ELF-1 (cell line): Measurements from ENCODE around the gene PDHX.
"Not testable (repeated sequence)": the region's sequence is repeated elsewhere in the genome, so short reads cannot be mapped to it uniquely, and the experiment has no call there.

Source experiments
- DNase-seq: peaks from one replicate; pipeline ENCODE4 v3.0.0-alpha.2; 2016; ENCODE audit warnings: low read depth, low spot score

The PDHX gene

DNA sequence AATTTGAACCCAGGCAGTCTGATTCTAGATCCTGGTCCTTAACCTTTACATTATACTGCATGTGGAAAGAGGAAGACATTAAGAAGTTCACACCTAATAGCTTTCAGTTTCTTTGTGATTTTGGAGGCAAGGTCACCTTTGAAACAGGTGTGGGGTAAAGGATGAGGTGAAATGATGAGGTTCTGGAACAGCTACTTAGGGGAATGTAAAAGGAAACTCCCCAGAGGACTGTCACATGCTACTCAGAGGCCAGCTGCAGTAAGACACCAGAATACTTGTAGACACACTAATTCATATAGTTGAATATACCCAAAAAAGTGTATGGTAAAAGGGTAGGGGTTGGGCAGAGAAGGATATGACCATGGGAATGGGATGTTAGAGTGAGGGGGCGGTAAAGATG, 5.6 kb upstream of the PDHX start:
- no peak for DNase-seq

DNA sequence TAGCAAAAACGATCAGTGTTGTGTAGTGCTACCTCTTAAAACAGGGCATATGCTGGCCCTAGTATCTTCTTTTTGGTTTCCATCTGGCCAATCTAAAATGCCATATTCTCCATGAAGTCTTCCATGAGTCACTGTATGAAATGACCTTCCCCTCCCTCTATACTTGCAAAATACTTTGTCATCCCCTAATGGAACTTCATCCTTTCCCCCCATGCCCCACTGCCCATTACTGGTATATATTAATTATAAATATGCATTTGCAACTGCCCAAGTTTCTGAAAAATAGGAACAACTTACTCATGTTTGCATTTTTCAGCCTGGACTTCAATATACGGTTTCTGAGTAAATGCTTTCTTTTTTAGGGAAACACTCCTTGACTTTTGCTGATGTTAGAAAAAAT, 4.7 kb upstream of the PDHX start:
- DNase-seq, result no peak

DNA sequence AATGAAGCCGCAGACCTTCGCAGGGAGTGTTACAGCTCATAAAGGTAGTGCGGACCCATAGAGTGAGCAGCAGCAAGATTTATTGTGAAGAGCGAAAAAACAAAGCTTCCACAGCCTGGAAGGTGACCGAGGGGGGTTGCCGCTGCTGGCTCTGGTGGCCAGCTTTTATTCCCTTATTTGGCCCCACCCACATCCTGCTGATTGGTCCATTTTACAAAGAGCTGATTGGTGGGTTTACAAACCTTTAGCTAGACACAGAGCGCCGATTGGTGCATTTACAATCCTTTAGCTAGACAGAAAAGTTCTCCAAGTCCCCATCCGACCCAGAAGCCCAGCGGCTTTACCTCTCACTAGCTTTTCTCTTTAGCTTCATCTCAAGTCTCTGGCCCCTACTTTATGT, 2.9 kb upstream of the PDHX start:
- DNase-seq, result not testable (repeated sequence)

DNA sequence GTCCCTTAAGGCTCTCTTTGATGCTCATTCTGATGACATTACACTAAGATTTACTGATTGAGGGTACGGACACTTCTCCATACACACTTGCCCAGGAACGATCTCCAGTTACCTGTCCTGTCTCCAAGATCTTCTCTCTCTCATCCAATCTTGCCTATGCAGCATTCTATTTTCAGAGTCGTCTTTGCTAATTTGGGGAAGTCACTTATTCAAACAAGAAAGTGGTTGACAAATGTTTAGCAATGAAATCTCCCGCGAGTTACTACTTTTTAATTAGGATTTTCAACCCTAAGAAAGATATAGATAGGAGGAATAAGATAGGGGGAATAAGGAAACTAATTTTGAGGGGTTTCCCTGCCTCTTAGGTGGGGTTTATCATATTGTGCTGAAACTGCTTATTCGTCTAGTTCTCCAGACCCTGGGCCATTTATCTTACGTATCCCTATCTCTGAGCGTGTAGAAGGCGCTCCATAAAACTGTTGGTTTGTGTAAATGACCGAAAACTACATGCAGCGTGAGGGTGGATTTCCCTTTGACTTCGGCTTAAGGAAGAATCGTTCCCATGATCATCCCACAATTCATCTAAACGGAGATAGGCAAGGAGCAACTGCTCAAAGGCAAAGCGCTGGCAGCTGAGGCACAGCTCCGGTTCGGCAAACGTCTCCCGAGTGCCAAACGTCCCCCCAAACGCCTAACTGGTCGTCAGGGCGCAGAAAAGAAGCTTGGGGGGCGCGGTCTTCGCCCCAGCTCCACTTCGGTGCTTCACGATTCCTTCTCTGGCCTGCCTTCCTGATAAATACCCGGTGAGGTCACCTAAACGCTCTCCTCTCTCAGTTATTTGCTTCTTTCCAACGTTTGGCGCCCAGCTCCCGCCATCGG, 1.0 kb upstream of the PDHX start:
- DNase-seq, result no peak

DNA sequence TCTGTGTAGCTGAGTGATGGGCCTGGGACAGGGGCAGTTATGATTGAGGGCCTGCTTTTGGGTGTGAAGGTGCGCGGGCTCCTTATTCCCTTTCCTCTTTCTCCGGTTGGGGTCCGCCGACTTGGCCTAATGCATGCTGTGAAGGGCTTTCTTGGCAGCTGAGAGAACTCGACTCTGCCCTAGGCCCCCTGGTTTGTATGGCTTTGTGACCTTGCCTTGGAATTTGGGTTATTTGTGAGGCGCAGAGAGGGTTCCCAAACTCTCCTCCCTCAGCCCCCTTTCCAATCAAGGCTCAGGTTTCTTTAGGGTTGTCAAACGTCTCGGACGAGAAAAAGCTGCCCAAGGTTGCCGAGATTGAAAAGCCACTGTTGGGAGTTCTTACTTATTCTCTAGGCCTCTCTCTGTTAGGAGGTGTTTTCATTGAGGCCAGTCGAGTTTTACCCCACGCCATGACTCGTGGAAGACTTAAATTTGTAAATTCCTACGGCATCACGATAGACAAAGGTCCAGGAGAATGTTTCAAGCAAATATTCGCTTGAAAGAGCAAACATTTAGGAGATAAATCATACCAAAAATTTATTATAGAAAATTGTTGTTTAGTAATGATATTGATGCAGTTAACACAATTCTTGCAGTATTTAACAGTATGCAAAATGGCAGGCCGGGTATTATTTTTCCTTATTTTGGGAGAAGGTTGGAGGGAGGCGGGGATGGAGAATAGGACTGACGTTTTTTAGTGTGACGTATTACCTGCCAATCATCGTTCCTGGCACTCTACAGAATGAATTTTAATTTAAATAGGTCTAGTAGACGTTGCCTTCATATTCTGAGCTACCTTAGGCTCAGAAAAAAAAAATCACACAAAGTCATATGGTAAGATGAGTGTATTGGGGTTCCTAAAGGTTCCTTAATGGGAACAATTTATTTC, 689 bp downstream of the PDHX start:
- DNase-seq, result no peak

DNA sequence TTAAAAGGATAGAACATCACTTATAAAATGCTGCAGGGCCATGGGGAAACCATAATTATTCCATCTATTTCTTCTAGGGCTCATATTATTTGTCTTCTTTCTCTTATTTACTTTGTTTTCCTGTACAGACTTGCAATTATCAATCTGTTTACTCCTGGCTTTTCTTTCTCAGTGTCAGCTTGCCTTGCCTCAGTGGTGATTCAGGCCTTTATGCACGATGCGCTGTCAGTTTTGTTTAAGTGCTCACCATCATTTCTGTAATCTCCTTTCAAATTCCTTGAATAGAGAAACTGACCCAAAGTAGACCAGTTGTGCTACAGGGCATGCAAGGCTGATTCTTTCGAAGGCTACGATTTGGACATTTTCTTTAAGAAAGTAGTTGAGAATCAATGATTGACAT, 4.7 kb downstream of the PDHX start:
- no peak for DNase-seq

DNA sequence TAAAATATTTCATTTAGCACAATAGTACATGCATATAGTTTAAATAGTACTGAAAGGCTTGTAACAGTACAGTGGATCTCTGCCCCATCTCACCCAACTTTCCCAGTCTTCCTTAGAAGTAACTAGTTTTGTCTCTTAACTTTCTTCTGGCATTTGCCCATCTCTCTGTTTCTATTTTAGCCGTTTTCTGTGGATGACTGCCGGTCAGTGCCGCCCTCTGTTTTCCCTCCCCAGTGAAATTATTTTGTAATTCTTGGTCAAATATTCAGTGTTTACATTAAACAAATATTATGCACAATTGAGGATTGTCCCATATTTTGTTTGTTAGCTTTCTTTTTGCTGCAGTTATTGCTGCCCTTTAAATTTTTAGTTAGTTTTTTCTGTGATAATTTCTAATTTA, 8.3 kb downstream of the PDHX start:
- no peak for DNase-seq

DNA sequence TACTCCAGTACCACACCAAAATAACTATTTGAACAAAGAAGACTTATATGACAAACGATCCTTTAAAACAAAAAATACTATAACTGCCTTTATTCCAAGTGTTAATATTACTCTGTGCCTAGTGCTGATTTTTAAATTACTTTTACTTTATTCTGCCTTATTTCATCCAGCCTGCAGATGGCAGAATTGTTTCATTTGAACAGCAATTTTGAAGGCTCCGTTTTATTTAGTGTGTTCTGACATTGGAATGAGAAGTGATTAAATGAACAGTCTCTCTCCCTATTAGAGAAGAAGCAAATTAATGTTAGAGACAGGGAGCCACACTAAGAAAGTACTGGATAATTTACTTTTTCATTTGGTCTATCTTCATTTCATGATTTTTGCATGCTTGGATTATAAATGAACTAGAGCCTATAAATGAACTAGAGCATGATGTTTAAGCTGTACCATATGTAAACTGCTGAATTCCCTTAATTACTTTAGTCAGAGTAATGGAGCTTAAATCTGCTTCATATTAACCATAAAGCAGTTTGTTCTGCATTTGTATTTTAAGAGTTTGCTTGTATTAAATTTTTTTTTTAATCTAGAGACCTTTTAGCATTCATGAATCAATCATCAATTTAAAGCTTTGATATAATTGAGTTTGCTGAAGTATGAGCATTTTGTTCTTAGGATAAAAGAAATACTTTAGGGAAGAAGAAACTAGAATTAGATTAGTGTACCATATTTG, 9.8 kb downstream of the PDHX start:
- DNase-seq, result no peak

DNA sequence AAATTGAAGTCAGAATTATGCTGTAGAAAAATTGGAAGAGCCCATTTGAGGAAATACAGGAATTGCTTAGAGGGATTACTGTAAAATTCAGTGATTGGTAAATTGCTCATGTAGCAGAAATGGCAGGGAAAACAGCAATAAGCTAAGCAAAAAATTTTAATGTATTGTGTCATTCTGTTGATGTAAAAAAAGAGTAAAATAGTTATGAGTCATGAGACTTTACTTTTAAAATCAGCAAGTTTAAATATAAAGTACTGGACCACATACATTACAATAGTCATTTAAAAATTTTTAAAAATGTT, 10.4 kb downstream of the PDHX start:
- no peak for DNase-seq

DNA sequence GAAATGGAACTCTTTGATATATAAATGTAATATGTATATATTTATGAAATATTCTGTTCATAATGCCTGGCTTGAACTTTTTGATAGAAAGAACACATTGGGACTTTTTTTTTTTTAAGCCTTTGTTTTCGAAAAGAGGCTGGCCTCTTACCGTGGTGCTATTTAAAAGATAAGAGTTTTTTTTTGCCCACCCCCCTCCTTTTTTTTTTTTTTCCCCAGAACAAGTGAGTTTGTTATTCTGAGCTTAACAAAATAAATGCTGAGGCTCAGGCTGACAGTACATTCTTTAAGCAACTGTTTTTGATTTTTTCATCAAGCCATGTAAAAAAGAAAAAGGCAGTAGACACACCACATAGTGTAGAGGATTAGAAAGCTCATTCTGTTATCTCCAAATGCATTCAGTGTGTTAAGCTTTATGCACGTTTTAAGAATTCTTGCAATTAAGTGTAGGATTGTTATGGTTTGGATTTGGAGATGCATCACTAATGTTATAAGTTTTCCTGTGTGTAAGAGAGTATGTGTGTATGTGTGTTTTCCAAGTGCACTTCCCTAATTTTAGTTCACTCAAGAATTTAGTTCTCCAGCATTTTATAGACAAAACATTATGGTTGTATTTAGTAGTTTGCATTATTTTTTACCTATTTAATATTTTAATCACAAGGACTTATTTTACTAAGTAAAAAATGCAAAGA, 12.0 kb downstream of the PDHX start:
- no peak for DNase-seq

DNA sequence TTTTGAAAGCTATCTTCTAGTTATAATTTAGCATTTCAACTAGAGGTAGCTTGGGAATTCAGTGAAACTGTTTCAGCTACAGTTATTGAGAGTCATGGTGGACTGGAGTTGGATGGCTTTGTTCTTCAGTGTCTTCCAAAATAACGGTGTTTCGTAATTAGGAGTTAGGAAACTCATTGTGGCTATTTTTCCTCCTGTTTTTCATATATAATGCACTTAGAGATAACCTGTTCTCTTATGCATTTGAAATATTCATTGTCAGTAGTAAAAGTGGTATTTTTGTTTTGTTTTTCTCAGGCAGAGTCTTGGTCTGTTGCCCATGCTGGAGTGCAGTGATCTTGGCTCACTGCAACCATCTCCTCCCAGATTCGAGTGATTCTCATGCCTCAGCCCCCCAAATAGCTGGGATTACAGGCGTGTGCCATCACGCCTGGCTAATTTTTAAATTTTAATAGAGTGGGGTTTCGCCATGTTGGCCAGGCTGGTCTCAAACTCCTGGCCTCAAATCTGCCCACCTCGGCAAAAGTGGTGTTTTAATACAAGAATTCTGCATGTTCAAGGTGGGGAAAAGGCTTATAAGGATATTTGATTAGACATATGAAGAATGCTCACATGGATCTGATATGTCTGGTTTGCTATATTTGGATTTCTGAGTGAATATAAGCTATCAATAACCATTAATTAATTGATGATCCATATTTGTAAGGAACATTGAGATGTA, 12.7 kb downstream of the PDHX start:
- no peak for DNase-seq

DNA sequence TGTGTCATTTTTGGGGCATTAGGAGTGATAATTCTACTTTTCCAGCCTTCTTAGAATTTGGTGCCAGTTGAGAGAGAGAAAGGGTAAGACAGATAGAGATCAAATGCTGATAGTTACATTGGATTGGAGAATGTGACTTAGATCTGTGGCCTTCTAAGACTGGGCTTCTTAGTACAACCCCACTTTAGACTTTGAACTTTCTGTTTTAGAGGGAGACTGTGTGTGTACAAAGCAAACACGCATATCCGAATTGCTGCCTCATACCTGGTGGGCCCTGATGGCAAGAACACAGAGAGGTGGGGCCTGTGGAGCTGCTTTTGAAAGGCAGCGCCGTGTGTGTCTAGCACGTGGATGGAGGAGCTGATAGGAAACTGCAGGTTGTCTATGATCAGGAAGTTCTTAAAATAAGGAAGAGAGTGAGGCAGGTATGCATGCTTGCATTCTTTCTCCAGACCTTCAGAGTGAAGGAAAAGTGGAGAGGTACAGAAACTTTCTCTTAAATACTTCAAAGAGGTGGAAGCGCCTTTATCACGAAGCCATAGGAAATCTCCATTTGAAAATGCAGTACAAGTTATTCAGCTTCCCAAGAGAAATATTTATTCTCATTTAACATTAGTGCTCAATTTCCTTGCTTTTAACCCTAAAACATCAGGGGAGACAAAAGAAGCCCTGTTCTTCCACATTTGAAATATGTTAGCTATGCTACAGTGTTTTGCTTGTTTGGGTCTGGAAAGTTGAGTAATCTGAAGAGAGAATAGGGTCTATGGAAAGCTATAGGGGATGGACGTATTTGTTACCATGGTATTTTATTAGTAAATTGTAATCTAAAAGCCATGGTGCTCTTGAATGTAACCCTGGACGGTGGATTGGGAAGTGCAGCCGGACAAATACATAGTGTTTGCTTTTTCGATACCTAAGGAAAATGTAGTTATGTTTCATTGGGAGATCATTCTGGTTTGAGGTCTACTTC, 13.7 kb downstream of the PDHX start:
- no peak for DNase-seq

DNA sequence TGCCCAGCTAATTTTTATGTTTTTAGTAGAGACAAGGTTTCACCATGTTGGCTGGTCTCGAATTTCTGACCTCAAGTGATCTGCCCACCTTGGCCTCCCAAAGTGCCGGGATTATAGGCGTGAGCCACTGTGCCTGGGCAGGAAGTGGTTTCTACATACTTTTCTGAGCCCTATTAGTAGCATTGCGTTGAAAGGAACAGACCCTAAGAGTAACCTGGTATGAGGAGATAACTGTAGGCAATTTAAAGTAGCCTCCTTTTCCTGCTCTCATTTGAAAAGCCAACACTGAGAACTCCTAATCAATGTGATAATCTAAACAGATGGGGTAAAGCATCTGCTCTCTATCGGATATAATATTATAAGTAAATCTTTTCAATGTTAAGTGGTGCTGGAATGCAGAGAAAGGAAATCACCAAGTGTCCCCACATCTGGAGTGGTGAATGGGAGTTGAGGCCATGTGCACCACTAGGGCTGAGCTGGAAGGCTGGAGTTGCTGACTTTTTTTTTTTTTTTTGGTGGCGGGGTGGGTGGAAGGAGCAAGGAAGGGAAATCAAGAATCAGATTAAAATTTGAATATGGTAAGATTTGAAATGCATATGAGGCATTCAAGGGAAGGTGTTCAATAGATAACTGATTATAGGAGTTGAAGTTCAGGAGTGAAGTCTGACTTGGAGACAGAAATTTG, 20.7 kb downstream of the PDHX start:
- DNase-seq, result no peak

DNA sequence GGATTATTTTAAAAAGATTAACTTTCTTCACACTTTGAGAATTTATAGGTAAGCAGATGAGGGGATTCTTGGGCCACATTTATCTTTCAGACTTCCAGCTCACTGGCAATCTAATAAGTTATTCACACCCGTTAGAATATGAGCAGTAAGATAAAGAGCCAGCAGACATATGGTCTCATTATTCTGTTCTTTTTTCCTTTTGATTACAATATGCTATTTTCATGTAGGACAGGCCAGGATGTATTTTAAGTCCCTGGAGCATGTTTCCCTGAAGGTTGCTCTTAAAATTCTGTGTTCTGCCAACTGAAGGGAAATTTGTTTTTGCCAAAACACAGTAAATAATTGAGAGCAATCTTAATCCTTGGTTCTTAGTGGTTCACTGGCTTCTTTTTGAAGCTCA, 22.2 kb downstream of the PDHX start:
- no peak for DNase-seq

DNA sequence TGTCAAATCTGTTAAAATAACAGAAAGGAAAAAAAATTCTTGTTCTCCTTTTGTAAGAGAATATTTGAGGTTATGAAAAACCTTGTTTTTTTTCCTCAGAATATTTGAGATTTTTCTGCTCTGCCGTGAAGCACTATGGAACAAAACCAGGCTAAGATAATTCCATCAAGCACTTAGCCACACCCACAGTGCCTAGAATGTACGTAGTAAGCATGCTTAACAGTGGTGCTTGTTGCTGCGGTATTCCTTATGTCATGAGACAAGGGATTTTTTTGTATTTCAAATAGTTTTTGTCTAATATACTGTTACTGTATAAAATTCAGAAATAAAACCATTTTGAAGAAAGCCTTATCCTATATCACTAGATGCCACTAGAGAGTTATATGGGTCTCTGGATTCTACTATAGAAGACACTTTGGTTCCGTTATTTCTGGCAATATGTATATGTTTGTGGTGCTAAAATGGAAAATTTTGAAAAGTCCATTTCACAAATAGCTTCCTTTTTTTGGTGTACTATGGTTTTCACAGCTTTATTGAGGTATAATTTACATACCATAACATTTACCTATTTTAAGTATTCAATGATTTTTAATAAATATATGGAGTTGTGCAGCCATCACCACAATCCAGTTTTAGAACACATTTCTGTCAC, 23.7 kb downstream of the PDHX start:
- DNase-seq, result no peak

DNA sequence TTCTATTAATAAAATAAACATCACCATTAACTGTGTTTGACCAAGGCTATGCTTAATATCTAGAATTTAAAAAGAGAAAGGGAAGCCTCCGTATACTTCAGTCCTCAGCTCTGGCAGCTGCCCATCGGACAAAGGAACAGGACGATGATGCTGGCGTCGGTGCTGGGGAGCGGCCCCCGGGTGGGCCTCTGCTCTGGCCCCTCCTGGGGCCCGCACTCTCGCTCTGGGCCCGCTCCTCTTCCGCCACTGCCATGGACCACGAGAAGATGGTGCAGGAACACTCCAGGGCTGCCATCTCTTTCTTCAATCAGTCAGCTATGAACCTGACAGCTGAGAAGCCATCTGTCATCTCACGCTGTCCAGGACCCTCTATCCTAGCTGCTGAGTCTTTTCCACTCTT, 25.3 kb downstream of the PDHX start:
- DNase-seq, result no peak

DNA sequence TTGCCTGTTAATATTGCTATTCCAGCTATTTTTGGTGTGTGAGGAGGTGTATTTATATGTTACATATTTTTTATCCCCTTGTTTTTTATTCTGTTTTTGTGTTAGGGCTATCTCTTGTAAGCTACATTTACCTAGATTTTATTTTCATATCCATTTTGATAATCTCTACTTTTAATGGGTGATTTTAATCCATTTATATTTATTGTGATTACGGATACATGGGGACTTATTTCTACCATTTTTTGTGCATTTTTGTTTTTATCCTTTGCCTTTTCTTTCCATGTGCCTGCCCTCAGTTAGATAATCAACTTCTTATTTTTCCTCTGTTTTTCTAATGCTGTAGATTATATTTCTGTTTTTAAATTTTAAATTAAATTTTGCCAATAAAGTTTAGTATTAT, 28.3 kb downstream of the PDHX start:
- no peak for DNase-seq

DNA sequence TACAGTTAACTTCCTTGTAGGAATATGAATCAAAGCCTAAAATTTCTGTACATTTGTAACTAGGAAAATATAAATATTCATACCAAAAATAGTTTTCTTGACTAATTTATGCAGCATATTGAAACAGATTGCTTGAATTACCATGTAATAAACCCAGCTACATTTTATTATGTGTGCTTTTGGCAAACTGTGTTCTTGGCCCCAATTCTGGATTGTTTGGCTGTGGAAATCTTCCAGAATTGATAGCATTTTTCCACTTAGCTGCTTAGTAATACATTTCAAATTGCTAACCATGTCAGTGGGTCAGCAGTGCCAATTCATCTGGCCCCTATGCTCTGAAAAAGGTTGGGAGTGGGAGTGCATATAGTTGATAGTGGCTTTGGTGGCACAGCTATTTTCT, 32.3 kb downstream of the PDHX start:
- DNase-seq, result no peak

DNA sequence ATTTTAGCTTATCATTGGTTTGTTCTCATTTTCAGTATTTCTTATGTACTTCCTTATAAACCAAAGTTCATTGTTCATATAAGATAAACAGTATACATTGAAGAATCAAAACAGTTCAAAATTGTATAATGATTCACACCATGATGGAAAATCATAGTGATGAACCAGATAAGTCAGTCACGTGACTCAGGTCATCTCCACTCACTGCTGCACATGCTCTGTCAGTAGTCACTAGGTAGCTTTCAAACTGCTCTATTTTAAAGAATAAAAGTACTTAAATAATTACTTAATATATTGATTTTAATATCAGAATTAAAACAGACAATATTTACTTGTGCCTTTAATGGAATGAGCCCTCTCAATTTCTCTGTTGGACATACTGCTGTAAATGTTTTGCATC, 37.5 kb downstream of the PDHX start:
- DNase-seq, result no peak
